ENCODE measurements around the gene BUB3.

Gene BUB3

DNA sequence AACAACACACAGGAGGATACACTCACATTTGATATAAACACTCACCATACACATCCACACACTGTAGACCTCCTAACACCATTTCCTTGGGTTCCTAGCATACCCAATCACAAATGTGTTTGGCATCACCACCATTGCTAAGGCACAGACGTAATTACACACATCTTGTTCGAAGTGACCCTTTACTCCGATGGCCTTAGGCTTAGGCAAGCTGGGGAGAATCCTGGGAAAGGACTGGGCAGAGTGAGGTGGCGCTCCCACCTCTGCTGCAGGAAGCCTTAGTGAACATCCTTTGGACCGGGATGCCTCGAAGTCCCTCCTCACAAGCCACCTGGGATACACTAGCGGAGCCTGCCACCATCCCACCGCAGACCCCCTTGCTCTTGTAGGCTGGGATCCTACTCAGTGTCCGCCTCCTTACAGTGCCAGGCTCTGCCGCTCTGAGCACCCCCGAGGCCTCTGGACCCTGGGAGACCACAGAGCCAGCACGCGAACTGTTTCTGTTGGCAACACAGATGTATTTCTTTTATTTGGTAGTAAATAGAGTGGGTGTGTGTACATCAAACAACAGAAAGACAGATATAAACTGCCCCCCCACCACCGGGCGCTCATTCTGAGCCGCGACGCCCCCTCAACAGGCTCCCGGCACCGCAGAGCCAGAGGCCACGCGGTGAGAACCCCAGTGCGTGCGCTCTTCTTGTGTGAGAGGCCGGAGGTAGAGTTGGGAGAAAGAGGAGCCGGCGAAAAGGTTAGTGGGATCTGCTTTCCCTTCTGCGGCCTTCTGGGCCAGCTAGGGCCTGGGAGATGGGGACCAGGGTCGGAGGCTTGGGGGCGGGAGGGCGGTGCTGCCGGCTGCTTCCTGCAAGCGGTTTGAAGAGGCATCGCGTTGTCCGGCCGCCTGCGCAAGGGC lies 12.2 kb upstream of the BUB3 start:
- DNase-seq = no peak

DNA sequence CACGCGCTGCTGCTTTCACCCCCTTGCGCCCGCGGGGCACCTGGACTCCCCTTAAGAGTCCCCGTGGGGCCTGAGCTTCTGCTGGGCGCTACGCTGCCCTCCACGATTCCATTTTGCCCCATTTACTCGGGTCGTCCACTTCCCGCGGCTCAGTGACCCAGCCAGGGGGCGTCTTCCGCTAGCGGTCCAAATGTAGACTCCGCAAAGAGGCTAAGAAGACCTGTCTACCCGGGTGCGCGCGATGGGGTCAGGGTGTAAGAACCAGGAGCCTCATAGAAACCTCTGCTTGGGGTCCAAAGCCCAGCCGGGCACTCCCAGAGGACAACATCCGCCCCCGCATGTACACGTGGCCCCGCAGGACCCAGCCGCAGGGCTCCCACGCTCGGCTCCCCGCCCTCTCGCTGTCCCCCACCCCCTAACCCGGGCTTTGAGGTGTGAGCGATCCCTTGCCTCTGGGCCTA lies 11.5 kb upstream of the BUB3 start:
- DNase-seq = no peak

DNA sequence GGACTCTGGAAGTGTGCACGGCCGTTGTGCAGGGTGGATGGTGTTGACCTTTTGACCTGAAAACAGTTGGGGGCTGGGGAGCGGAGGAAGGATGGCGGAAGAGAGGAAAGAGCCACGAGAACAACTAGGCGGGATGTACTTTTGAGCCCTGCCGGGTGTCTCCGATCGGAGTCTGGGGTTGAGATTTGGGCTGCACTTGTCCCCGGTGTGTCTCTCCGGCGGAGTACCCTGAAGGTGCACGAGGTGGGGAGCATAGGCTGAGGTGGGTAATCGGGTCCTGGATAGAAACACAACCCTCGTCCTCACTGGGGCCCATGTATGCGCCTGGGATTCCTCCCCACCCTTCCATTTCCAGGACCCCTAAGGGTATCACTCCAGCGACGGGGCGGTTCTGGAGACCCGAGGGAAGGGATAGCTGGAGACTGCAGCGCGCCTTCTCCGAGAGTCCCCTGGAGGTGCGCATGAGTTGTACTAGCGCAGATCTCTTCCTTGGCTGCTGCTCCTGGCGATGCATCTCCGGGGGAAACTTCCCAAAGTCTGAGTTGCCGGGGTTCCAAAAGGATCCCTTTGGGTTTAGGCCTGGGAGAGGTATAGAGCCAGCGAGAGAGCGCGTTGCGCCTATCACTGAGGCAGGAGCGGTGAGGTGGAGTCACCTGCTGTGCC lies 10.9 kb upstream of the BUB3 start:
- no peak for DNase-seq

DNA sequence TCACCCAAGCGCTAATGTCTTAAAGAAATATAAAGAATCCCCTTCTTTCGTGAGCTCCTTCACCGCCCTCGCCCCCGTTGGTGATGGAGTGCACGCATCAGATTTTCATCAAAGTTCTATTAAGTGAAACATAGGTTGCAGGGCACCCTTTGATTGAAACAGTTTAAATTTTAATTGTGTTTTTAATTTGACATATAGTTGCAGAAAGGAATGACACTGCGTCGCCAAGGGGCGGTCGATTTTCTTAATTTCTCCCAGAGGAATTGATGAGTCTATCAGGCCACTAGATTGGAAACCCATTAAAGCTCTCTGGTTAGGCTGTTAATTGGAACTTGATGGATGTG lies 10.4 kb upstream of the BUB3 start:
- DNase-seq = no peak

DNA sequence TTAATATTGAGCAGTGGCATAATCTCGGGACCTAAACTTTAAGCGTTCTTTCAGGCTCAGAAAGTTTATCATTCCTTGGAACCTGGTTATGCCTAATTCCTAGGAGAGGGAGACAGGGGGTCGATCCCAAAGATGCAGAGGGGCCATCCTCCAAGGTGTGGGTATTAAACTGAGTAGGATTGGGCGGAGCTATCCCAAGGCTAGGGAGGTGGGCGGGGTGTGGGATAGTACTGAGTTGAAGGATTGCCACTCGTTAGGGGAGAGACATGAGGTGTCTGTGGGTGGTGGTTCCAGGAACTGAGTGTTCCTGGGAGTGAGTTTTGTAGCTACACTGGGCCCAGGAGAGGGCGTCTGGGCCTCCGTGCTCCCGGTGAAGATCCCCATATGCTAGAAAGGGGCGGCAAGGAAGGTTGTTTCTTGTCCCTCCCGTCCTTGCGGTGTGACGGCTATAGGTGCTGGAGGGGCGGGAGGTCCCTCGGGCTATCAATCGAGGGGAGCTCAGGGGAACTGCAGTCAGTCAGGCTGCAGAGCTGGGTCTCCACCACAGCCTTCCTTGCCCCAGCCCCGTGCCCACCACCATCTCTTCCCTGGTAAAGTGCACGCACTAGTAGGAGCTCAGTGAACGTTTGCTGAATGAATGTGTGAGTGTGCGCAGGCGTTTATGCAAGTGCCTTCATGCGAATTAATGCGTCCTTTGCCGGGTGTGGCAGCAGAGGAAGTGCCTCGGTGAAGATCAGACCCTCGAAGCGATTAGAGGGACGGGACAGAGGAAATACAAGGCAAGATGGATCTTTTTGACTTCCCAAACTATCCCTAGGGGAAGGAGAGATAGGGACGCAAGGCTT lies 9.3 kb upstream of the BUB3 start:
- no peak for DNase-seq

DNA sequence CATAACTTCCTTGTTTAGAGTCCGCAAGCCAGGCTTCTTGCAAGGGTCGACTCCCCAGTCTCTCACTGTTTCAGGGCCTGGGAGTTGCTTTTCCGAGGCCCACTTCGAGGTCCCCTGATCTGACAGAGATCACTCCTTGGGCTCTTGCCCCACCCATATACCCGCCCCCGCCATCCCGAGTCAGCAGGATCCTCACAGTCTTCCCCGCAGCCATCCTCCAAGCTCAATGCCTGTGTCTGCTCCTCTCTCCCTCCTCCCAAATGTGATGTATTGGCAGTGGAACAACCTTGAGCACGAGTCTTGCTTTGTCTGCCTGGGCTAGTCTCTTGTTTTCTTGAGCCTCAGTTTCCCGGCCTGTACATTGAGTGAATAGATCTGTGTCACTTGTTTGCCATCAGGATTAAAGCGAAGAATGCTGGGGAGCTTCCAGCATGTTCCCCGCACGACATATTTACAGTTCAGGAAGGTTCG lies 8.6 kb upstream of the BUB3 start:
- DNase-seq = no peak

DNA sequence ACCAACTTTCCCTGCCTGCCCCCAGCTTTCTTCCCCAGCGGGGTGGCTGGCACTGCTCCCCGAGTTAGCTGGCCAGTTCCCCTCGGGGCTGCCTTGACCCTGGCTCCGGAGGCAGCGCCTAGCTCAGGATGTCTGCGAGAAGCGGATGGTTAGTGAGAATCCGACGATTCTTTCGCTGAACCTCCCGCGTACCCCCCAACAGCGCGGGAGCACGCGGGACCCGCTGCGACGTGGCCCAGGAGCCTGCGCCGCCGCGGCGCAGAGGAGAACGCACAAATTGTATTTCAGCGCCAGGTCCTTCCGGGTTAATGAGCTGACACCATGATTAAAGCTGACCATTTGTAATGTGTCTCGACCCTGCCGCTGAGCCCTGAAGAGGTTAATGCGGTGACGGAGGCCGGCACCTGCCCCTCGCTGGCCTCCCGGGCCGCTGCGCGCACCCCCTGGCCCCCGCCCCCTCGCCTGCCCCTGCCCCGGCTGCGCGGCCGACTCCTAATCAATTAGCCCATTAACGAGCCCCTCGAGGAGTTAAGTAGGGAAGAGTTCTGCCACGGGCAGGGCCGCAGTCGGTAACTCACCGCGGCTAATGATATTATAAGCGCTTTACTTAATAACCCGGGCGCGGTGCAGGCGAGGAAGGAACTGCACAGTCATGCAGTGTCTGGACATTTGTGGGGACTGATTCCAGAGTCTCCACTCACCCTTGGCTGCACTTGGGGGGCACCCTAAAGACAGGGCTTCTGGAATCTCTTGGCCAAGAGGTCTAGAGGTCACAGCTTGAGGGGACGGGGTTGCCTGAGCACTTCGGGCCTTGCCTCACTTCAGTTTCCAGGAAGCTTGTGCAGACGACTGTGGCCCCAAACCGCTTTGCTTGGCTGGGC lies 7.9 kb upstream of the BUB3 start:
- no peak for DNase-seq

DNA sequence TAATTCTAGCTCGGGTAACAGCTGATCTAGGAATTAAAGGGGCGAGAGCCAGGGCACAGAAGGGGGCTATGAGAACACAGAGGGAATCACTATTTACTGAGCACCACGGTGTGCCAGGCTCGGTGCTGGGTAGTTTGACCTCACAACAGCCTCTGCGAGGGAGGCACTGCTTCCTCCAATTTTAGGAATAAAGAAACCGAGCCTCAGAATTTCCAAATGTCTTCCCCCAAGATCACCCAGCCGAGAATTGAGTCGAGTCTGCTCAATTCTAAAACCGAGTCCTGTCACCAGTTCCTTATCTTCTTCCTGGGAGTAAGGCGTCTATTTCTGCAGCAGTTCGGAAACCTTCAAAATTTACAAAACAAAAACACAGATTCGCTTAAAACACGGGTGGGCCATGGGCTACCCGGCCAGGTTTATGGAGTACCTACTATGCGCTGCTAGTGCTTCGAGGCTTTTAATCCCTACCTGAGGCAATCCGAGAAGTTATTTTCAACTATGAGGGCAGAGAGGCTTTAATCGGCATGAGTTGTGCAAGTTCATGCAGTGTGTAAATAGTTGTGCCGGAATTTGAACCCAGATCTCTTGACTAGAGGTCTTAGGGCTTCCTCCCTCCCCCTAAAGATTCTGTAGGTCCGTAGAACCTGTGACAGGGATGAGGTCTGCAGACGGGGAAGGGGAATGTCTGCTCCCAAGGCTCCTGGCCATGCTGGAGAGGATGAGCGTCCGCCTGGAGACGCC lies 7.1 kb upstream of the BUB3 start:
- DNase-seq = no peak

DNA sequence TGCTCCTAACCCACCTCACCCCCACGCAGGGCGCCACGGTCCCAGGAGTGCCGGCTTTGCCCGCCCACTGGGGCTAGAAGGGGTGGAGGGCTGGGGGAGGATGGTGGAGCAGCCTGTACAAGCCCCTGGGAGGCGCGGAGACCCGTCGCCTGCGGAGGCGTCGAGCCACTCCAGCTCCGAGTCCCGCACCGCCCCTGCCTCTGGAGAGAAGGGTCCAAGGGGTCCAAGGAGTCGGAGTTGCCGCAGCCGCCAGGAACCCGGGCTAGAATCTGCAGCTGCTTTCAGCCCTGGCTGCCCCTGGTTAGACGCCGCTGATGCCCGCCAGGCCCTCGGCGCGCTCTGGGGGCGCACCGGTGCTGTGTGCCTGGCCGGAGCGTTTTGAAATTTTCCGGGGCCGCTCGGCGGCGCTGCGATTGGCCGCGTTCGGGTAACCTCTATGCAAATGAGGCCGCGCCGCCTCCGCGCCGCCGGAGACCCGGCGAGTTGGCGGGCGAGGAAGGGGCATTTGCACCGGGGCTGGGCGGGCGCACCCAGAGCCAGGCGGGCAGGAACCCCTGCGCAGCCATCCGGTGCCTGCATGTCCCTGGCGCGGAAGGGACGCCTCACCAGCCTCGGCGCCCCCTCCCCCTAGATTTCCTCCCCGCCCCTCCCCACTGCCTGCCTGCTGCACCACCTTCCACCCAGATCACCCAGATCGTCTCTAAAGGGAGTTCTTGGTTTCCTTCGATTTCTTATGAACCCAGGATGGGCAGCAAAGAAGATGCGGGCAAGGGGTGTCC lies 6.4 kb upstream of the BUB3 start, which contains the start of gene HMX2:
Gene HMX2, plus strand, starts transcription at position 502 of the 779 bp plus-strand sequence. Its CDS starts 243 bp downstream, at position 745.
- no peak for DNase-seq

DNA sequence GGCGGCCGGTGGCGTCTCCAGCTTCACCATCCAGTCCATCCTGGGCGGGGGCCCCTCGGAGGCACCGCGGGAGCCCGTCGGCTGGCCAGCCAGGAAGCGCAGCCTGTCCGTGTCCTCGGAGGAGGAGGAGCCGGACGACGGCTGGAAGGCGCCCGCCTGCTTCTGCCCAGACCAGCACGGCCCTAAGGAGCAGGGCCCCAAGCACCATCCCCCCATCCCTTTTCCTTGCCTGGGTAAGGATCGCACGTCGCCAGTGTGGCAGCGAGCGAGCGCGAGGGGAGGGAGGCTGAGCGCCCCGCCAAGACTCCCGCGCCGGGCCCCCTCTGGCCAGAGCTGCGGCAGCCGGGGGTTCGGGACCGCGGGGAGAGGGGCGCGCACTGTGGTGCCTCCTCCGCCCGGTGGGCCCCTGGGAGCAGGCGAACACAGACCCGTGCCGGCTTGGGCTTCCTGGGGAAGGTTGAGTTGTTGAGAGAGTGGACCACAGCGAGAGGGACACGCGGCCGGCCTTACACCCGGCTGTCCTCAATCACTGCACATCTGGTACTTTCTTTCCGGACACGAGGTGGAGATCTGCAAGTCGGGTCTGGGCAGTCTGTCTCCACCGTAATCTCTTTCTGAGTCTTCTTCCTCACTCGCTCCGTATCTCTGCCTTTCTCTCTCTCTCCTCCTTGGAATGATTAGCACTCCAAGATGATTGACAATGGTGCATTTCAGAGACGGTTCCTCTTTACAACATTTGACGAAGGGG lies 5.6 kb upstream of the BUB3 start:
- no peak for DNase-seq

DNA sequence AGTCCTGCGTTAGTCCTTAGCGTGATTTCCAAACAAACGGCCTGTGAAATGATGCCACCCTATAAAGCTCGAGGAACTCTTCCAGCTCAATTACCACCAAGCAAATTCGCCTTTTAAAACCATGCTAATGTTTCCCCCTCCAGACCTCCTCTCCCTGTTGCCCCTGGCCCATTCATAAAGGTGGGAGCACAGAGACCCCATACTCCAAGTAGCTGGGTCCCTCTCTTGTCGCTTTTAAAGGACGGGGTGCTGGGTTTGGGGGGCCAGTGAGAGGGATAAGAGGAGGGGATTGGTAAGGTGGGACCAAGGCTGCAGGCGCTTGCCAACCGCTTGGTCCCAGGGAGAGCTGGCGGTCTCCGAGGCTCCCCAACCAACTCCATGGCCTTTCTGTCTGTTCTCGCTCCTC lies 5.0 kb upstream of the BUB3 start:
- DNase-seq = no peak

DNA sequence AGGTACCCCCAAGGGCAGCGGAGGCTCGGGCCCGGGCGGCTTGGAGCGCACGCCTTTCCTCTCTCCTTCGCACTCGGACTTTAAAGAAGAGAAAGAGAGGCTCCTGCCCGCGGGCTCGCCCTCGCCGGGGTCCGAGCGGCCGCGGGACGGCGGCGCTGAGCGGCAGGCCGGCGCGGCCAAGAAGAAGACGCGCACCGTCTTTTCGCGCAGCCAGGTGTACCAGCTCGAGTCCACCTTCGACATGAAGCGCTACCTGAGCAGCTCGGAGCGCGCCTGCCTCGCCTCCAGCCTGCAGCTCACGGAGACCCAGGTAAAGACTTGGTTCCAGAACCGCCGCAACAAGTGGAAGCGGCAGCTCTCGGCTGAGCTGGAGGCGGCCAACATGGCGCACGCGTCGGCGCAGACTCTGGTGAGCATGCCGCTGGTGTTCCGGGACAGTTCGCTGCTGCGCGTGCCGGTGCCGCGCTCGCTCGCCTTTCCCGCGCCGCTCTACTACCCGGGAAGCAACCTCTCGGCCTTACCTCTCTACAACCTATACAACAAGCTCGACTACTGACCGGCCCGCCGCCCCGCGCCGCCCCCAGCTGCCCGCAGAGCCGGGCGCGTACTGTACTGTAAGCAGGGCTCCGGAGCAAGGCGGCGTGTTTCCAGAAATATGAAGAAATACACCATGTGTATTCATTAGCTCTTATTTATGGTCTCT lies 4.5 kb upstream of the BUB3 start:
- no peak for DNase-seq

DNA sequence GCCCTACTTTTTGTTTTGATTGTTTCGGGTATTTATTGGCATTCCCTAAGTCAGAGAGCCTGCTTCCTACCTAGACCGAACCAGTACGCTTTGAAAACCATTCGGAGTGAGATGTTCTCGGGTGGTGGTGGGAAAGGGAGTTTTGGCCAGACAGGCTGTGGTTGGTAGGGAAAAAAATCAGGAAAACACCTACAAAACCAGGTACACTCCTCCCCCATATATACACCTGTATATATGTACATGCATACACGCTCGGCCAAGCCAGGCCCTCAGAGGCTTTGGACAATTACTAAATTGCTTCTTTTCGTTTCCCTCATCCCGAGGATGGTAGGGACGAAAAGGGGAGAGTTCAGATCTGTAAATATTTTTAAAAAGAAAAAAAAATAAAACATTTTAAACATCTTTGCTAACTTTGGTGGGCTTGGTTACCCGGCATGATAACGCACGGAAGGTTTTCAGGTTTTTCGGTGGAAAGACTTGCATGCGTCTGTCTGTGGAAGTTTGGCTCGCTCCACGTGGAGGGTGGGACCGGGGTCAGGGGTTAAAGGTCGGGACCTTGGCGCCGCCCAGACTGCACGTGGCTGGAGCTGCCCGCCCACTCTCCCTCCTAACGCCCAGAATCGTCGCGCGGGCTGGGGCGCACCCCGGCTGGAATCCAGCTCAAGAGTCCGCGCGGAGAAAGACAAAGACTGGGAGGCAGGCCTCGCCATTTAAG lies 3.8 kb upstream of the BUB3 start:
- no peak for DNase-seq

DNA sequence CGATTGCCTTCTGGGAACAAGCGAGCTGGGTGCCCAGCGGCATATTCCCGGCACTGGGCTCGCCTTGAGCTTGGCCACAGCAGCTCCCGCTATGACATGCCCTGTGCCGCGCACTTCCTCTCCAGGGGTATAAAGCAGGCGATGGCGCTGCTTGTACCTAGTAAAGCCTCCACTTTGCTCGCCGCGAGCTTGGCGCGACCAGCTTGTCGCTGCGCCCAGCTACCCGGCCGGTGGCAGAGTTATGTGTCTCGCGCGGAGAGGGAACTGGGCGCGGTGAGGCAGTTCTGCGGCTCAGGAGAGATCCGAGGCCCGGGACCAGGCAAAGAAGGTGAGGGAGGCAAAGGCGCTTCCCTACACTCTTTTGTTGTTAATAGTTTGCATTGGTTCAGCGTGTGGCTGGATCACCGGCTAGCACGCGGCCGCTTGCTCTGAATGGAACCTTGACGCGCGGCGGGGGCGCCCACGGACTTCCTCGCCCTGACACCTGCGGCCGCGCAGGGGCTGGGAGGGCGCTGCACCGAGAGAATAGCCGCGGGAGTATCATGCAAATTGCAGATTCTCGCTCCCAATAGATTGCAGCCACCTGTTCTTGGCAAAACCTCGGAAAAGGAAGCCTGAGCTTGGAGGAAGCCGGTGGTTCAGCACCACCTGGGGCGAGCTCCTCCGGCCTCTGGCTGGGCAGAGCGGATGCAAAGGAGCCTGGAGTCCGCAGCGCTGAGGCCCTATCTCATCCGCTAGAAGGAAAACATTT lies 3.0 kb upstream of the BUB3 start:
- no peak for DNase-seq

DNA sequence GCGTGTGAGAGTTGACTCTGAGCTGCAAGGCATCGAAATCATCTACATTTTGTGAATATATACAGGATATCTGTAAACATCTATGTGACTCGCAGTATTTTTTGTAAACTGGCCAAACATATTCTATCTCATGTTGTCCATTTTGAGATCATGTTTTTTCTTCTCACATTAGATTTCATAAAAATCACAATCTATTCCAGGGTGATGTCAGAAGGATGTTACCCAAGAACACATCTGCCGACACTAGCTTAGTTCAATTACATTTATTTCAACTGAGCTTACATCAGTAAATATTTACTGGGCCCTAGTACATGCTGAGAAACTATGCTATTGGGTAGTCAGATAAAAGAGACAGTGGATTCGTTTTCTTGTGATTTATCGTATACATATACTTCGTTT lies 2.5 kb upstream of the BUB3 start:
- DNase-seq = no peak

DNA sequence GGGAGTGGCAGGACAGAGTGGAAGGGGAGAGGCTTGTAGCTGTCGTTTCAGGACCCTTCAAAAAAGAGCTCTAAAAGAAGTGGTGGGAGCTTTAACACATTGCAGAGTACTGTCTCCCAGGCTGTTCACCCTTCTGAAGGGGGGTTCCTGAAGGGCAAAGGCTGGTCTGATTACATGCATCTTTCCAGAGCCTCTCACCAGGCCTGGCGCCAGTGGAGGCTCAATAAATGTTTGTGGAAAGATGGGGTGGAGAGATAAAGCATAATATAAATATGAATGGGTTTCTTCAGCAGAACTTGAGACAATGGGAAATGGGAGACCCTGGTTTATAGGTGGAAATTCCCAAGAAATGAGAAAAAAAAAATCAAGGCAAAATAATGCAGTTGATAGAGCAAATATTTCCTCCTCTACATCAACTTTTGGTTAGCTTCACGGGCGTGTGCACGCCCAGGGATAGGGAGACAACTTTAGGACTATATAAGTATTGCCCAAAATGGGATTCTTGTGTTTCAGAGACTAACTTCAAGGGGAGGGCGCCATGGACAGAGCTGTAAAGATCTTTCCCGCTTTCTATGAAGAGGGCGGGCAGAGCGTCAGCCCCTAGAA lies 613 bp upstream of the BUB3 start:
- no peak for DNase-seq
